ENCODE results near the gene DMAP1. TPM values are rescaled to one million over a fixed set of nuclear protein-coding genes. Genes with fewer than 3 reads are reported as not detected.

DMAP1 gene
- total and polyA plus RNA-seq, 2 experiments from 2014 or later, result 32.6 to 40.0 TPM

- Histone ChIP-seq H2AFZ (no peak overlapping the region), H3K4me1 (ENCODE audit: insufficient read depth) (no peaks in the 10 kb centered on the region), H4K20me1 (replicated peaks; ENCODE audit: insufficient read depth) (peaks cover 5% of the 10 kb centered on the region; the same call in 1 of the 2 replicates), H3K9me2 (ENCODE audit: insufficient read depth) (0 out of 2 replicates have a peak, but pooled peaks cover 4% of the 10 kb centered on the region), H3K27ac (ENCODE audit: low read depth) (no peak overlapping the region), H3F3A (replicated peaks; ENCODE audit: low read depth) (no peaks in the 10 kb centered on the region), H3K4me2 (no peak overlapping the region), H3K36me3 (ENCODE audit: insufficient read depth) (peaks cover 6% of the 10 kb centered on the region; the same call in 1 of the 2 replicates), H3K27me3 (ENCODE audit: insufficient read depth) (no peaks in the 10 kb centered on the region), H3K79me2 (replicated peaks; ENCODE audit: insufficient read depth) (no peaks in the 10 kb centered on the region), H3K4me3 (no peak overlapping the region)
- TF ChIP-seq CREB1 (CRISPR knock-in tag; IDR thresholded peaks at IDR 0.05; ENCODE audit: low read depth) (no peak), STAT1 (IDR thresholded peaks at IDR 0.05; ENCODE audit: unreplicated experiment) (no peak), CTCF (conservative IDR thresholded peaks at IDR 0.05; ENCODE audit: low read depth in 2 of 2) (no peak), REST (IDR thresholded peaks at IDR 0.05; ENCODE audit: unreplicated experiment) (no peak), ZNF331 (CRISPR knock-in tag; IDR thresholded peaks at IDR 0.05; ENCODE audit: low read depth) (no peak), JUNB (IDR thresholded peaks at IDR 0.05; ENCODE audit: unreplicated experiment) (no peak), POLR2AphosphoS5 (IDR thresholded peaks at IDR 0.05; ENCODE audit: low read depth) (no peak), ZNF114 (CRISPR knock-in tag; IDR thresholded peaks at IDR 0.05) (no peak), EZH2 (IDR thresholded peaks at IDR 0.05; ENCODE audit: low read depth, unreplicated experiment) (no peak), ZNF462 (CRISPR knock-in tag; IDR thresholded peaks at IDR 0.05) (no peak), NANOG (IDR thresholded peaks at IDR 0.05; ENCODE audit: borderline replicate concordance) (no peak), EZH2phosphoT487 (IDR thresholded peaks at IDR 0.05; ENCODE audit: unreplicated experiment) (no peak), ETS1 (IDR thresholded peaks at IDR 0.05) (no peak)
- ATAC-seq, result no peak
- Mint-ChIP-seq H3K27ac (no peak overlapping the region), H3K4me3 (no peak overlapping the region), H3K36me3 (ENCODE audit: low read depth) (peaks cover 62% of the 10 kb centered on the region), H3K27me3 (ENCODE audit: insufficient read depth, low read depth, poor library complexity) (peaks cover 16% of the 10 kb centered on the region), H3K9me3 (peaks cover 20% of the 10 kb centered on the region), H3K4me1 (no peaks in the 10 kb centered on the region)
- no peak for DNase-seq (ENCODE audit: low spot score)
Measured at GRCh38 chr1:44221769-44222168, 8.5 kb downstream of the DMAP1 start.

Data from GM23338 (cell line).